Body of pancreas (tissue), 4 donors: ENCODE measurements around the gene METTL1. TPM values are rescaled to one million over a fixed set of nuclear protein-coding genes. Genes with fewer than 3 reads are reported as not detected.

Source experiments
- ATAC-seq: fragments of 150-250 bp; one replicate; pipeline ENCODE4 v1.9.1; 2016
- DNase-seq, 4 donors: peaks; one replicate each; pipeline ENCODE4 v3.0.0-alpha.2; 2019
- H3K27ac ChIP-seq, 4 donors: fragments of 200-600 bp; sonication (generic); 1 replicate in 3 of 4; 2 replicates in 1 of 4; pipeline versions ENCODE4 v1.5.1 to v1.6.1; 2016 to 2019; ENCODE audit warnings: mild to moderate bottlenecking in 1 of 4, mixed read lengths in 1 of 4, moderate library complexity in 1 of 4
- H3K27me3 ChIP-seq, 2 donors: fragments of 200-600 bp; sonication (generic); one replicate each; pipeline ENCODE4 v1.6.0; 2016; ENCODE audit warnings: mild to moderate bottlenecking in 1 of 2
- H3K36me3 ChIP-seq, 2 donors: fragments of 200-600 bp; sonication (generic); replicated peaks in 1 of 2; 2 replicates each; pipeline ENCODE4 v1.5.1; 2016; ENCODE audit warnings: low read depth in 2 of 2; ENCODE audit not compliant: insufficient read depth in 1 of 2
- H3K4me1 ChIP-seq: fragments of 200-600 bp; sonication (generic); one replicate; pipeline ENCODE4 v1.6.0; 2016
- H3K4me3 ChIP-seq, 2 donors: fragments of 200-600 bp; sonication (generic); 1 replicate in 1 of 2; 2 replicates in 1 of 2; pipeline ENCODE4 v1.5.1; 2016 to 2019
- H3K9me3 ChIP-seq, 3 donors: fragments of 200-600 bp; sonication (generic); 1 replicate in 2 of 3; 2 replicates in 1 of 3; pipeline ENCODE4 v1.5.1; 2016
- CTCF ChIP-seq, 7 experiments: fragments of 450-650 bp in 4 of 7; fragments of 200-600 bp in 3 of 7; sonication (generic) in 3 of 7; IDR thresholded peaks; one replicate each; pipeline ENCODE4 v1.5.1; 2016 to 2019; ENCODE audit warnings: antibody characterized with exemption in 7 of 7
- POLR2A ChIP-seq, 3 donors: fragments of 450-650 bp; IDR thresholded peaks; one replicate each; pipeline ENCODE4 v1.6.1; 2016; ENCODE audit warnings: antibody characterized with exemption in 3 of 3, mild to moderate bottlenecking in 2 of 3
- WGBS, 2 donors: methylation state at CpG; one replicate each; pipeline ENCODE4 v1.1.5; 2017; 5-methylcytosine and 5-hydroxymethylcytosine counted together
- intact Hi-C: fragments of 100-400 bp; cut with DNase I; formaldehyde crosslinking; loops from one replicate; pipeline ENCODE4 v1.15.1; 2023
- total RNA-seq, 2 donors: library from RNA; depleted of rRNA; stranded (reverse); fragments of >200 nt; gene quantifications; one replicate each; pipeline ENCODE4 v1.1.0, GENCODE V29; 2016

The METTL1 gene
- total RNA-seq, 2 donors from 2014 or later = 16.1 to 23.1 TPM

- Histone ChIP-seq H3K9me3 (no peaks in the 10 kb centered on the region), H3K4me1 (peaks cover 23% of the 10 kb centered on the region), H3K36me3 (no peaks in the 10 kb centered on the region), H3K4me3 (peak overlapping the region; percentile 23 to 52), H3K27ac (peak overlapping the region in 2 of 4 donors; percentile 57 to 64), H3K27me3 (no peaks in the 10 kb centered on the region)
- intact Hi-C loops = no loop called here
- peak; percentile 66 to 80 (median 76) for TF ChIP-seq CTCF (IDR thresholded peaks at IDR 0.05)
- TF ChIP-seq POLR2A (IDR thresholded peaks at IDR 0.05) = peak; percentile 21 to 35 (median 32)
- DNase-seq (peak; percentile 87 to 89 (median 88)), ATAC-seq (peak; percentile 82)
- WGBS, 2 donors = 2 to 11% methylated on average over 10 to 47 of the region's 79 CpGs
Observed at GRCh38 chr12:57726151-57726883, 45.6 kb downstream of the METTL1 start.

- 5 to 15% methylated on average over 3 to 10 of the region's 10 CpGs for WGBS, 2 donors
- no peaks in the 10 kb centered on the region for H3K27me3 ChIP-seq
Observed at GRCh38 chr12:57725851-57726150, 46.1 kb downstream of the METTL1 start.

GRCh38 chr12:57724936-57725740 is 46.8 kb downstream of the METTL1 start:
- no peaks in the 10 kb centered on the region for H3K27me3 ChIP-seq
- no peak for TF ChIP-seq POLR2A (IDR thresholded peaks at IDR 0.05)
- TF ChIP-seq CTCF (IDR thresholded peaks at IDR 0.05) = no peak
- H3K27ac ChIP-seq = no peak overlapping the region
- intact Hi-C loops = no loop called here
- peaks cover 23% of the 10 kb centered on the region for H3K4me1 ChIP-seq
- H3K9me3 ChIP-seq = no peaks in the 10 kb centered on the region
- DNase-seq = no peak
- no peak overlapping the region for H3K4me3 ChIP-seq
- 51 to 55% methylated on average over 10 of the region's 11 CpGs for WGBS, 2 donors
- no peak for ATAC-seq
- peaks cover 0 to 4% of the 10 kb centered on the region in 2 donors for H3K36me3 ChIP-seq

More at GRCh38 chr12:57725851-57726150, 46.1 kb downstream of the METTL1 start:
- no peak overlapping the region for H3K4me3 ChIP-seq
- H3K27ac ChIP-seq = no peak overlapping the region
- H3K36me3 ChIP-seq = no peaks in the 10 kb centered on the region
- H3K9me3 ChIP-seq = no peaks in the 10 kb centered on the region
- intact Hi-C loops = no loop called here
- peaks cover 23% of the 10 kb centered on the region for H3K4me1 ChIP-seq
- no peak for TF ChIP-seq POLR2A (IDR thresholded peaks at IDR 0.05)
- TF ChIP-seq CTCF (IDR thresholded peaks at IDR 0.05) = no peak
- ATAC-seq (no peak), DNase-seq (no peak)

- ATAC-seq (no peak), DNase-seq (no peak)
- H3K4me1 ChIP-seq = peaks cover 23% of the 10 kb centered on the region
- no peak overlapping the region for H3K27ac ChIP-seq
- no peaks in the 10 kb centered on the region for H3K9me3 ChIP-seq
- H3K4me3 ChIP-seq = no peak overlapping the region
- intact Hi-C loops = no loop called here
- H3K27me3 ChIP-seq = no peaks in the 10 kb centered on the region
- no peak for TF ChIP-seq CTCF (IDR thresholded peaks at IDR 0.05)
- no peak for TF ChIP-seq POLR2A (IDR thresholded peaks at IDR 0.05)
- peaks cover 3 to 8% of the 10 kb centered on the region in 2 donors for H3K36me3 ChIP-seq
- 63 to 72% methylated on average over 8 to 12 of the region's 12 CpGs for WGBS, 2 donors
Observed at GRCh38 chr12:57724003-57724935, 47.6 kb downstream of the METTL1 start.
